Right atrium auricular region (tissue), 2 donors: Measurements from ENCODE around the gene SUCLG2. TPM values are rescaled to one million over a fixed set of nuclear protein-coding genes. Genes with fewer than 3 reads are reported as not detected.

Experiments used
- DNase-seq: peaks from one replicate; pipeline ENCODE4 v3.0.0-alpha.2; 2019; ENCODE audit warnings: low spot score
- H3K27ac ChIP-seq, 2 donors: fragments of 200-600 bp; sonication (generic); 1 replicate in 1 of 2; 2 replicates in 1 of 2; pipeline ENCODE4 v1.5.1; 2016 to 2019
- H3K27me3 ChIP-seq, 2 donors: fragments of 200-600 bp; sonication (generic); one replicate each; pipeline versions ENCODE4 v1.5.1 to v1.6.0; 2017 to 2019
- H3K36me3 ChIP-seq: fragments of 200-600 bp; sonication (generic); one replicate; pipeline ENCODE4 v1.5.1; 2016
- H3K4me1 ChIP-seq, 2 donors: fragments of 200-600 bp; sonication (generic); one replicate each; pipeline versions ENCODE4 v1.5.1 to v1.6.0; 2017 to 2019
- H3K4me3 ChIP-seq, 2 donors: fragments of 200-600 bp; sonication (generic); 1 replicate in 1 of 2; 2 replicates in 1 of 2; pipeline ENCODE4 v1.5.1; 2017 to 2019; ENCODE audit warnings: mild to moderate bottlenecking in 1 of 2, moderate library complexity in 1 of 2
- H3K9me3 ChIP-seq, 2 donors: fragments of 200-600 bp; sonication (generic); one replicate each; pipeline ENCODE4 v1.5.1; 2019
- CTCF ChIP-seq, 2 donors: fragments of 200-600 bp; sonication (generic); IDR thresholded peaks; one replicate each; pipeline ENCODE4 v1.5.1; 2019; ENCODE audit warnings: antibody characterized with exemption in 2 of 2
- total RNA-seq, 2 donors: library from RNA; depleted of rRNA; stranded (reverse); fragments of >200 nt; gene quantifications; one replicate each; pipeline ENCODE4 v1.1.0, GENCODE V29; 2016

Gene SUCLG2
- total RNA-seq, 2 donors from 2014 or later: 39.0 to 81.5 TPM

DNA sequence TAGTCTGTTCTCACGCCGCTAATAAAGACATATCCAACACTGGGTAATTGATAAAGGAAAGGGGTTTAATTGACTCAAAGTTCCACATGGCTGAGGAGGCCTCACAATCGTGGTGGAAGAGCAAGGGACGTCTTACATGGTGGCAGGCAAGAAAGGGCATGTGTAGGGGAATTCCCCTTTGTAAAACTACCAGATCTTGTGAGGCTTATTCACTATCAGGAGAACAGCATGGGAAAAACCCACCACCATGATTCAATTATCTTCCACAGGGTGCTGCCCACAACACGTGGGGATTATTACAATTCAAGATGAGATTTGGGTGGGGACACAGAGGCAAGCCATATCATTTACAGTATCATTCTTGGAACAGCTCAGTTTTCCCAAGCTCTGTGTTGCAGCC, 268.0 kb downstream of the SUCLG2 start:
- Histone ChIP-seq H3K9me3 (no peaks in the 10 kb centered on the region), H3K4me3 (no peak overlapping the region), H3K36me3 (no peaks in the 10 kb centered on the region), H3K27me3 (no peaks in the 10 kb centered on the region), H3K4me1 (peaks cover 0 to 27% of the 10 kb centered on the region in 2 donors), H3K27ac (no peak overlapping the region)
- no peak for DNase-seq
- no peak for TF ChIP-seq CTCF (IDR thresholded peaks at IDR 0.05)

DNA sequence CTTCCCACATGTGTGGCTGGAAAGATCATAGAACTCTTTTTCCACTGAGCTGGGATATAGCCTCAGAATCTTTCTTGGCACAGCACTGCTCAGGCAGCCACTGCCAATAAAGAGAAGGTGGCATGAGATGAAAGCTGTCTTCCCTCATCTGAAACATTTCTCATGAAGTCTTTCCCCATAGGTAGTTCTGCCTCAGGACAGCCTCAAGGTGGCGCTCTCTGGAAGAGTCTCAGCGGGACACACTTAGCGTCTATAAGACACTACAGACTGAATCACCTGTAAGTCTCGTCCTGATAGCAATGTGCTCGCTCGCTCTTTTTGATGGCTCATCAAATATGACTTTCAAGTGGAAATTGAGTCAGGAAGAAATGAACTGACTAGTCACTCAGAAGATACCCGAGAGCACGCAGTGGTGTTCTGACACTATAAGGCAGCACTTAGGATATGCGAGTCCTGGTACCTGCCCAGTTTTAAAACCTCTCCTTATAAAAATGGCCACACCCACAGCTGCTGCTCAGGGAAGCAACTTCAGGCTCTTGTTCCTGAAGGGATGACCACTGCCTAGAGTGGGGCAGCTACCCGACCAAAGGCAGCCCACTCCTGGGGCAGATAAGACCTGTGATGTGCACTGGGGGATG, 269.5 kb downstream of the SUCLG2 start:
- no peak overlapping the region for H3K4me3 ChIP-seq
- no peaks in the 10 kb centered on the region for H3K9me3 ChIP-seq
- peak in 1 of 2 donors; percentile 56 for TF ChIP-seq CTCF (IDR thresholded peaks at IDR 0.05)
- no peak overlapping the region for H3K27ac ChIP-seq
- H3K36me3 ChIP-seq: no peaks in the 10 kb centered on the region
- DNase-seq: no peak
- H3K27me3 ChIP-seq: no peaks in the 10 kb centered on the region
- peaks cover 0 to 27% of the 10 kb centered on the region in 2 donors for H3K4me1 ChIP-seq

- DNase-seq: no peak
- Histone ChIP-seq H3K27ac (no peak overlapping the region), H3K9me3 (no peaks in the 10 kb centered on the region), H3K36me3 (no peaks in the 10 kb centered on the region), H3K4me1 (peaks cover 0 to 27% of the 10 kb centered on the region in 2 donors), H3K27me3 (no peaks in the 10 kb centered on the region), H3K4me3 (no peak overlapping the region)
- no peak for TF ChIP-seq CTCF (IDR thresholded peaks at IDR 0.05)
Measured at GRCh38 chr3:67384016-67384415, 270.4 kb downstream of the SUCLG2 start.

DNA sequence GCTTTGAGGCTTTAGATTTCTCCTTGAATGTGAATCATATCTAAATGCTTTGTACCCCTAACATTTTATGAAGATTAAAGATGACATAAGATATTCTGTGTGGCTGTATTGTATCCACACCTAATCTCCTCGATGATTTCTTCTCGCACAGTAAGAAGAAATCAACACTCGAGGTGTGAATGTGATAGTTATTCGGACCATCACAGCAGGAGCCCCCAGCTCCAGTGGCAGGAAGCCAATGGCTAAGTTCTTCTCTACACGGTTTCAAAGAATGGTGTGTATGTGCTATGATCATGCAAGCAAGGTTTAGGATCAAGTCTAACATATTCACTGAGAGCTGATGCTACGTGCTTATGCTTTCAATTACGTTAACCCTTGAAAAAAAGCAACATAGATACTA, 271.0 kb downstream of the SUCLG2 start:
- no peak for DNase-seq
- no peak for TF ChIP-seq CTCF (IDR thresholded peaks at IDR 0.05)
- H3K27ac ChIP-seq: no peak overlapping the region
- H3K4me3 ChIP-seq: no peak overlapping the region
- no peaks in the 10 kb centered on the region for H3K27me3 ChIP-seq
- peaks cover 0 to 27% of the 10 kb centered on the region in 2 donors for H3K4me1 ChIP-seq
- no peaks in the 10 kb centered on the region for H3K36me3 ChIP-seq
- no peaks in the 10 kb centered on the region for H3K9me3 ChIP-seq

GRCh38 chr3:67382536-67382935, 271.9 kb downstream of the SUCLG2 start:
- H3K36me3 ChIP-seq: no peaks in the 10 kb centered on the region
- DNase-seq: no peak
- no peaks in the 10 kb centered on the region for H3K27me3 ChIP-seq
- H3K4me3 ChIP-seq: no peak overlapping the region
- no peak overlapping the region for H3K27ac ChIP-seq
- no peak for TF ChIP-seq CTCF (IDR thresholded peaks at IDR 0.05)
- H3K9me3 ChIP-seq: no peaks in the 10 kb centered on the region
- H3K4me1 ChIP-seq: peaks cover 0 to 27% of the 10 kb centered on the region in 2 donors
